H54 (cell line): ENCODE results near the gene IL20RA.
"Not testable (repeated sequence)": the region's sequence is repeated elsewhere in the genome, so short reads cannot be mapped to it uniquely, and the experiment has no call there.

Experiments
- DNase-seq: peaks from one replicate; pipeline ENCODE4 v3.0.0; 2011; ENCODE audit warnings: low spot score, mixed read lengths; ENCODE audit not compliant: insufficient read length
- FAIRE-seq: peaks from 3 replicates; lab custom pipeline; 2011; peaks lifted over from hg19 to GRCh38; lab: Jason Lieb, UNC
- POLR2A ChIP-seq: IDR thresholded peaks from 2 replicates; pipeline ENCODE4 v1.6.1; 2011; ENCODE audit warnings: low read depth, mild to moderate bottlenecking, low read length

Gene IL20RA

GRCh38 chr6:136987526-136987925, 57.2 kb downstream of the IL20RA start:
- FAIRE-seq (no peak), DNase-seq (no peak)
- TF ChIP-seq POLR2A = no peak

GRCh38 chr6:136985502-136985901, 59.3 kb downstream of the IL20RA start:
- no peak for TF ChIP-seq POLR2A
- DNase-seq (no peak), FAIRE-seq (no peak)

GRCh38 chr6:136984578-136984977, 60.2 kb downstream of the IL20RA start:
- TF ChIP-seq POLR2A = no peak
- FAIRE-seq = no peak
- DNase-seq = no peak

- FAIRE-seq = no peak
- DNase-seq = no peak
- TF ChIP-seq POLR2A = no peak
Measured at GRCh38 chr6:136983687-136984086, 61.1 kb downstream of the IL20RA start.

- TF ChIP-seq POLR2A = no peak
- DNase-seq (no peak), FAIRE-seq (no peak)
Measured at GRCh38 chr6:136982928-136983327, 61.8 kb downstream of the IL20RA start.

GRCh38 chr6:136980070-136980469, 64.7 kb downstream of the IL20RA start:
- no peak for FAIRE-seq
- TF ChIP-seq POLR2A = no peak
- no peak for DNase-seq

GRCh38 chr6:136979206-136979605, 65.6 kb downstream of the IL20RA start:
- DNase-seq = no peak
- no peak for TF ChIP-seq POLR2A
- no peak for FAIRE-seq

GRCh38 chr6:136977075-136977474, 67.7 kb downstream of the IL20RA start:
- no peak for TF ChIP-seq POLR2A
- DNase-seq (no peak), FAIRE-seq (no peak)

GRCh38 chr6:136975089-136975715, 69.6 kb downstream of the IL20RA start:
- no peak for TF ChIP-seq POLR2A
- DNase-seq = no peak
- no peak for FAIRE-seq

- DNase-seq, FAIRE-seq: not testable (repeated sequence)
Measured at GRCh38 chr6:136973781-136974180, 71.0 kb downstream of the IL20RA start.

- FAIRE-seq = no peak
- no peak for TF ChIP-seq POLR2A
- DNase-seq = no peak
Measured at GRCh38 chr6:136971609-136972008, 73.2 kb downstream of the IL20RA start.

GRCh38 chr6:136969930-136970329, 74.8 kb downstream of the IL20RA start:
- FAIRE-seq (no peak), DNase-seq (no peak)
- no peak for TF ChIP-seq POLR2A

GRCh38 chr6:136969433-136969832, 75.3 kb downstream of the IL20RA start:
- DNase-seq (no peak), FAIRE-seq (no peak)
- TF ChIP-seq POLR2A = no peak

- no peak for TF ChIP-seq POLR2A
- DNase-seq (no peak), FAIRE-seq (no peak)
Measured at GRCh38 chr6:136968837-136969236, 75.9 kb downstream of the IL20RA start.
